G401.6 (cell line): ENCODE results near the gene DRC7.

Experiments used
- FAIRE-seq: peaks from 2 replicates; lab custom pipeline; 2012; peaks lifted over from hg19 to GRCh38; lab: Jason Lieb, UNC

DRC7 gene

GRCh38 chr16:57675741-57676551 is 18.7 kb upstream of the DRC7 start:
- no peak for FAIRE-seq

DNA sequence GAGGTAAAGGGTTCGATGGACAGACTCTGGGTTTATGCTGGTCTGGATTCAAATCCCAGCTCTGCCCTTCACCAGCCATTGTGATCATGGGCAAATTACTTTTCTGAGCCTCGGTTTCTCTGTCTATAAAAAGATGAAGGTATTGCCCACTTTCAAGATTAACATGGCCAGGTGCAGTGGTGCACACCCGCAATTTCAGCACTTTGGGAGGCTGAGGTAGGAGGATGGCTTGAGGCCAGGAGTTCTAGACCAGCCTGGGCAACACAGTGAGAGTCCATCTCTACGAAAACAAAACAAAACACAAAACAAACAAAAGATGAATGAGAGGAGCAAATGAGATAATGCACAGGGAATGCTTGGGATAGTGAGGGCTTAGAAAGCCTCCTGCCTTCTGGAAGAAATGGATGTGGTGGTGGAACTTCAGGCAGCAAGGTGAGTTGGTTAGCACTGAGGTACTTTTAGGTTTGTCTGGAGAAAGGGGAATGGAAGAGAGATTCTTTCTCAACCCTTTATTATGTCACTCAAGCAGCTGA is 18.0 kb upstream of the DRC7 start:
- FAIRE-seq, result no peak

DNA sequence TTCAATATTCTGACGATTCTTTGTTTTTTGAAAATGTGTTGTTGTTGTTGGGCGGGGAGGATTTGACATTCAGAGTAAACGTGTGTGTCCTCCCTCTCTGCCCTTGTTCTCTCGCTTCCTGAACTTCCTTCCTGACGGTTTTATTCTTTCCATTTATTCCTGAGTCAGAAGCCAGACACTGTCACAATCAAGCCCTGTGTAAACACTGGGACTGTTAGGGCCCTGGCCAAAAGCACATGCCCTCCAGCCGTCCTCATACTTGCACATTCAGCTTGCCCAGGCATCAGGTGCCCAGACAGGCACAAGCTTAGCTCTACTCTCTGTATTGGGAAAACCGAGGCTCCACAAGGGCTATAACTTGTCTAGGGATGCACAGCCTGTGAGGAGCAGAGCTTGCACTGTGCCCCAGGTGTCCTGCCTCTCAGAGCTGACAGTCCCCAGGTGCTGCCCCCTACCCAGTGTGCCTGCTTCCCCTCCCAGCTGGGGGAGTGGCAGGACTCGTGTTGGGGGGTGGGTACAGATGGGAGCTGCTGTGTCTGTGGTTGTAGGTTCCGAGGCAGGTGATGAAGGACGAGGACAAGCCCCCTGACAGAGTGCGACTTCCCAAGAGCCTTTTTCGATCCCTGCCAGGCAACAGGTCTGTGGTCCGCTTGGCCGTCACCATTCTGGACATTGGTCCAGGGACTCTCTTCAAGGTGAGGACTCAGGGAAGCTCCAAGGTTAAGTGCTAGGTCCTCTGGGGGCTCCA is 16.8 kb upstream of the DRC7 start:
- FAIRE-seq, result no peak

DNA sequence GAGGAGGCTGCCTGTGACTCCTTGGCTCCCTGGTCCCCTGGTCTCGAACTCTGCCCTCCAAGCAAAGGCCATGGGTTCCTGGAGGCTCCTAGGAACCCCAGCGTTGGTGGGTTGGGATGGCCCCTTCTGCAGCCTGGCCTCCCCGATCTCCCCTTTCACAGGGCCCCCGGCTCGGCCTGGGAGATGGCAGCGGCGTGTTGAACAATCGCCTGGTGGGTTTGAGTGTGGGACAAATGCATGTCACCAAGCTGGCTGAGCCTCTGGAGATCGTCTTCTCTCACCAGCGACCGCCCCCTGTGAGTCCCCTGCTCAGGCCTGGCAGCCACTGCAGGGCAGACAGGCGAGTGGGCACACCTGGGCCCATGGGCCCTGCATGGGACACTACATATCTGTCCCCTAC is 15.6 kb upstream of the DRC7 start:
- FAIRE-seq, result no peak

- FAIRE-seq, result no peak
Observed at GRCh38 chr16:57679767-57680482, 14.7 kb upstream of the DRC7 start.

- no peak for FAIRE-seq
Observed at GRCh38 chr16:57680842-57681375, 13.7 kb upstream of the DRC7 start.

DNA sequence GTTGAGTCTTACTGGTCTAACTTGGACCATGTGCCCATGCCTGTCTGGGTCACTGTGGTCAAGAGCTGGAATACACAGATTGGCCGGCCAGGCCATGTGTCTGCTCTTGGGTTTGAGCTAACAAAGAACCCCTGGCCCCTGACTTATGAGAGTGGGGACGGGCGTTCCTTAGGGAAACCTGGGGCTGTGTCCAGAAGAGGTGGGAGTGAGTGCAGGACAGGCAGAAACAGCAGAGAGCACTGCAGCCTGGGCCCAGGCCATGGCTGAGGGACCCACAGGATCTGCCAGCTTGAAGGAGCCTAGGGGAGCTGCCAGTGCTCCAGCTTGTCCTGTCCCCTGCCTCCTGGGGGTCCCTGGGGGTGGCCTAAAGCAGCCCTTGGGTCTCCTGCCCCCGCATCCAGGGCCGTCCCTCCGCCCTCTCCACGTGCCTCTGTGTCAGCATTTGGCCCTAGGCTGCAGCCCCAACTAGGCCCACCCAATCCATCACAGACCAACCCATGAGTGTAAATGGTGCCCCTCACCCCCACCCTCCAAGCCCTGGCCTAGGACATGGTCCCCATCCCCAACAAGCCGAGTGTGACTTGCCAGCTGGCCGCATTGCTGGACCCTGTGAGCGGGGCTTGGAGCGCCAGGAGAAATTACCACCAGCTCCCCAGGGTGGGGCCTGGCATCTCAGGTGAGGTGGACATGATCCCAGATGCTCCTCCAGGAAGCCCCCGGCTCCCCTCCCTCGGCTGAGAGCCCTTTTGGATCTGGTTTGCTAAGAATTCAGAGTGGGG is 12.5 kb upstream of the DRC7 start:
- FAIRE-seq, result no peak

DNA sequence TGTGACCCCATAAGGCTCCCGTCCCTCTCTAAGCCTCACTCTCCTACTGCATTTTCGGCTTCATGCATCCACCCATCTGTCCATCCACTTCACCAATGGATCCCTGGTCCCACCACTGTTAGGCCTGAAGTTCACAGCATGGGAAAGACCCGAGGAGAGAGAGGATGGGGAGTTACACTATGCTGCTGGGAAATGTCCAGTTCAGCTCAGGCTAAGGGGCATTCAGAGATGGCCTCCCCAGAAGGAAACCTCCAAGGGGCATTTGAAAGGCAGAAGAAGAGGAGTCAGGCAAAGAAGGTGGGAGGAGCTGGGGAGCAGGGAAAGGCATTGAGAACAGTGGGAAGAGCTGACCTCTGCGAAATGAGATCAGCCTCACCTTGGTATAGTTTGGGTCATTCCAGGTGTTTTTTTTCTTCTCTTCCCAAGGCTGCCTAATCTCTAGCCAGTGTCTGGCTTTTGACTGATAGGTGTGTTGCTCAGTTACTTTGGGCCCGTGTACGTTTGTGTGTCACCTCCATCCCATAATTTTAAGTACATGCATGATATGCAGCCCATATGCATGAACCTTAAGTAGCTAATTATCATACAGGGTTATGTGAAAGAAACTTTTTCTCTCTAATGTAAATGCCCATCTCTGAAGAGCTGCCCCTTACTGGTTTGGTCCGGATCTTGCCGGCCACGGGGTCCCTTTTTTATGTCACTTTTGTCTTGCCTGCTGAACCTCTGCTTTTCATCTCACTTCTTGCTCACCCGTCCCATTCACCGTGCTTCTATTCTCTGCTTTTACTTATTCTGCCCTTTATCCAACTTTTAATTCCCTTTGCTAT is 11.6 kb upstream of the DRC7 start:
- FAIRE-seq, result no peak

- FAIRE-seq, result no peak
Observed at GRCh38 chr16:57683636-57684545, 10.7 kb upstream of the DRC7 start.

GRCh38 chr16:57684626-57685358 is 9.8 kb upstream of the DRC7 start:
- no peak for FAIRE-seq

GRCh38 chr16:57685633-57686032 is 9.0 kb upstream of the DRC7 start:
- FAIRE-seq, result no peak

GRCh38 chr16:57686577-57686976 is 8.0 kb upstream of the DRC7 start:
- FAIRE-seq, result no peak

DNA sequence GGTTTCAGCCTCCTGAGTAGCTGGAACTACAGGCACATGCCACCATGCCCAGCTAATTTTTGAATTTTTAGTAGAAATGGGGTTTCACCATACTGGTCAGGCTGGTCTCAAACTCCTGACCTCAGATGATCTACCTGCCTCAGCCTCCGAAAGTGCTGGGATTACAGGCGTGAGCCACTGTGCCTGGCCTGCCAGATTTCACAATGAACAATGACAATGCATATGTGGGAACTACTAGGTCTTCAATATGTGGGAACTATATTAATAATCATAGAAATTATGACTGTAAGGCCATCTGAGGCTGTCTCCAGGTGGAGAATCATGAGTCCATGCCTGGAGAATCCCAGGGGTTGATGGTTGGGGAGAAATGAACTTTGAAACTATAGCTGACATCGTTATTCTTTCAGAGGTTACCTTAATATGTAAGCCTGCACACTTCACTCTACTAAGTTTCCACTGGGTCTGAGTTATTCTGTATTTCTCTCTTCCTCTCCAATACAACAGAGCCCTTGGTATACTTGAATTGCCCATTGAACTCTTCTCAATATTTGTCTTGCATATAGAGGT is 7.2 kb upstream of the DRC7 start:
- no peak for FAIRE-seq

DNA sequence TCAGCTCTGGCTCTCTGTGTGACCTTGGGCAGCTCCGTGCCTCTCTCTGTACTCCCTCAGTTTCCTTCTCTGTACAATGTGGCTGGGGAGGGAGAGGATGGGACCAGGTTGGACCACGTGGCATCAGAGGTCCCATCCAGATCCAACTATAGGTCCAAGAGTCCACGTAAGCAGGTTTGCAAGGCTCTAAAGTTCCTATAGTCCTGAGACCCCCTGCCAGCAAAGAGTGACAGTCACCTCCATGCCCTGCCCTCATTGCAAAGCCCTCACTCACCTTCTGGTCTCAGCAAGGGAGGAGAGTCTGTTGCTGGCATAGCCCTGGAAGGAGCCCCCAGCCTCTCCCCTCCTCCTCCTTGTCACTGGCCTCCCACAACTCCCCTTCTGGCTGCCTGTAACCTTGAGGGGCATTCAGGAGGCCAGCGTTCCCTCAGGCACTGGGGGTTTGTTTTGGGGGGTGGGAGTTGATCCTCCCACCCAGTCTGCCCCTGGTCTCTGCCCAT is 6.1 kb upstream of the DRC7 start:
- no peak for FAIRE-seq

GRCh38 chr16:57688987-57689761 is 5.4 kb upstream of the DRC7 start:
- no peak for FAIRE-seq

- no peak for FAIRE-seq
Observed at GRCh38 chr16:57689762-57690558, 4.6 kb upstream of the DRC7 start.
